Neural progenitor cell (in vitro differentiated cells): ENCODE data around the gene RNPEPL1. TPM values are rescaled to one million over a fixed set of nuclear protein-coding genes. Genes with fewer than 3 reads are reported as not detected.
"Not testable (repeated sequence)": the region's sequence is repeated elsewhere in the genome, so short reads cannot be mapped to it uniquely, and the experiment has no call there.

ENCODE experiments used
- DNase-seq: peaks from one replicate; pipeline ENCODE4 v3.0.0-alpha.2; 2016; ENCODE audit warnings: low spot score
- H2AFZ ChIP-seq: fragments of 200-600 bp; sonication (generic); replicated peaks from 2 replicates; pipeline ENCODE4 v1.6.1; 2016; ENCODE audit warnings: antibody characterized with exemption
- H3F3A ChIP-seq: fragments of 200-600 bp; sonication (generic); 2 replicates; pipeline ENCODE4 v1.6.1; 2016; ENCODE audit warnings: antibody characterized with exemption, low read depth
- H3K27ac ChIP-seq: fragments of 200-600 bp; sonication (generic); 2 replicates; pipeline ENCODE4 v1.5.1; 2016; ENCODE audit warnings: mild to moderate bottlenecking
- H3K27me3 ChIP-seq: fragments of 200-600 bp; sonication (generic); 2 replicates; pipeline ENCODE4 v1.6.1; 2016; ENCODE audit warnings: mild to moderate bottlenecking, moderate library complexity
- H3K36me3 ChIP-seq: fragments of 200-600 bp; sonication (generic); 2 replicates; pipeline ENCODE4 v1.5.1; 2016
- H3K4me1 ChIP-seq: fragments of 200-600 bp; sonication (generic); 2 replicates; pipeline ENCODE4 v1.6.1; 2016; ENCODE audit warnings: mixed run types
- H3K4me2 ChIP-seq: fragments of 200-600 bp; sonication (generic); 2 replicates; pipeline ENCODE4 v1.6.1; 2016
- H3K4me3 ChIP-seq: fragments of 200-600 bp; sonication (generic); 2 replicates; pipeline ENCODE4 v1.5.1; 2016
- H3K79me2 ChIP-seq: fragments of 200-600 bp; sonication (generic); 2 replicates; pipeline ENCODE4 v1.6.1; 2016; ENCODE audit warnings: low read depth
- H3K9ac ChIP-seq: fragments of 200-600 bp; sonication (generic); 2 replicates; pipeline ENCODE4 v1.6.1; 2016
- H3K9me3 ChIP-seq: fragments of 200-600 bp; sonication (generic); 2 replicates; pipeline ENCODE4 v1.5.1; 2016; ENCODE audit warnings: low read depth
- H4K20me1 ChIP-seq: fragments of 200-600 bp; sonication (generic); 2 replicates; pipeline ENCODE4 v1.6.1; 2016; ENCODE audit warnings: low read depth
- H3K27ac Mint-ChIP-seq: 3 replicates; pipeline ENCODE4 v1.8.0; 2021; ENCODE audit warnings: mixed read lengths
- H3K27me3 Mint-ChIP-seq: 2 replicates; pipeline ENCODE4 v1.8.0; 2022; ENCODE audit warnings: low read depth, mild to moderate bottlenecking, inconsistent platforms, moderate library complexity, mixed read lengths; ENCODE audit not compliant: insufficient read depth
- H3K36me3 Mint-ChIP-seq: 3 replicates; pipeline ENCODE4 v1.8.0; 2021; ENCODE audit warnings: mixed read lengths
- H3K4me1 Mint-ChIP-seq: 3 replicates; pipeline ENCODE4 v1.8.0; 2021; ENCODE audit warnings: mixed read lengths
- H3K4me3 Mint-ChIP-seq: 3 replicates; pipeline ENCODE4 v1.8.0; 2021; ENCODE audit warnings: mild to moderate bottlenecking, moderate library complexity, mixed read lengths
- H3K9me3 Mint-ChIP-seq: 3 replicates; pipeline ENCODE4 v1.8.0; 2020; ENCODE audit warnings: mixed read lengths
- EZH2 ChIP-seq: fragments of 200-600 bp; sonication (generic); IDR thresholded peaks from 2 replicates; pipeline ENCODE4 v1.6.1; 2017; ENCODE audit warnings: antibody characterized with exemption, mild to moderate bottlenecking, moderate library complexity
- EZH2phosphoT487 ChIP-seq: fragments of 200-600 bp; sonication (generic); IDR thresholded peaks from 2 replicates; pipeline ENCODE4 v1.6.1; 2017; ENCODE audit warnings: antibody characterized with exemption
- total RNA-seq: library from RNA; depleted of rRNA; stranded (reverse); fragments of >200 nt; gene quantifications from 2 replicates; pipeline ENCODE4 v1.2.3, GENCODE V29; 2015; ENCODE audit warnings: low replicate concordance
- TF ChIP-seq, protein P1 (sequence below): fragments of 200-600 bp; sonication (generic); IDR thresholded peaks from 2 replicates; pipeline ENCODE4 v1.5.1; 2017; ENCODE audit warnings: antibody characterized with exemption, mild to moderate bottlenecking

The RNPEPL1 gene
- total RNA-seq, 1 donor from 2014 or later = 2.7 TPM

DNA sequence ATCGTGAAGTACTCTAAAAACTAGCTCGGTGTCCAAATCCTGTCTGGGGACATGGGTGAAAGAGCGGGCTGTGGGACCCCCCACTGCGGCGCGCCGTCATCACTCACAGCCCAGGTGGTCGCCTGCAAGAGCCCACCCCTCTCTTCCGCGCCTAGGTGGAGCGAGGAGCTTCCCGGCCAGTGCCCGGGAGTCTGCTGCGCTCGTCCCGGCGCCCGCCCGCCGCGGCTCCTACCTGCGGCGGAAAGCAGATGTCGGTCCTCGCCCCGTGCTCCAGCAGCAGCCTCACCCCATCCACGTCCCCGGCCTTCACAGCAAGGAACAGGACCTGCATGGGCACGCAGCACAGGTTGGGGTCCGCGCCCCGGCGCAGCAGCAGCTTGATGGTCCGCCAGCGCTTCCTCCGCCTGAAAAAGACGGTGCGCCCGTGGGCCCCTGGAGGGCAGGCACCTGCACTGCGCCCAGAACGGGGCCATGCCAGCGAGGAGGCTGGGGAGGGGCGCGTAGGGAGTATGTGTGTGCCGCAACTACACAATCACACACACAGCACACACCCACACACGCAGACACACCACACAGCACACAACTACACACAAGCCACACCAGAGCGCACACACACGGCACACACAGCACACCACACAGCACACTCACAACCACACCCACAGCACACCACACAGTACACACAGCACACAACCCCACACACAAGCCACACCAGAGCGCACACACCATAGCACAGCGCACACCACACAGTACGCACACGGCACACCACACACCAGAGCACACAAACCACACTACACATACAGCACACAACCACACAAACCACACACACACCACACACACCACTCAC, 47.9 kb upstream of the RNPEPL1 start:
- Mint-ChIP-seq H3K27me3 (peaks cover 14% of the 10 kb centered on the region), H3K4me1 (peaks cover 9% of the 10 kb centered on the region), H3K27ac (peak overlapping the region; percentile 88), H3K4me3 (peak overlapping the region; percentile 28), H3K9me3 (peaks cover 25% of the 10 kb centered on the region), H3K36me3 (peaks cover 31% of the 10 kb centered on the region)
- Histone ChIP-seq H3K36me3 (no peaks in the 10 kb centered on the region), H3K79me2 (no peaks in the 10 kb centered on the region), H3K9ac (no peak overlapping the region), H4K20me1 (no peaks in the 10 kb centered on the region), H3K9me3 (no peaks in the 10 kb centered on the region), H3K27me3 (peaks cover 40% of the 10 kb centered on the region), H2AFZ (peak overlapping the region; percentile 36), H3K27ac (no peak overlapping the region), H3F3A (peaks cover 4% of the 10 kb centered on the region), H3K4me1 (peaks cover 7% of the 10 kb centered on the region), H3K4me3 (peak overlapping the region; percentile 43), H3K4me2 (peak overlapping the region; percentile 75)
- peak; percentile 47 for DNase-seq
- no peak for TF ChIP-seq EZH2phosphoT487
- peak; percentile 33 for TF ChIP-seq EZH2
- TF ChIP-seq, protein P1, sequence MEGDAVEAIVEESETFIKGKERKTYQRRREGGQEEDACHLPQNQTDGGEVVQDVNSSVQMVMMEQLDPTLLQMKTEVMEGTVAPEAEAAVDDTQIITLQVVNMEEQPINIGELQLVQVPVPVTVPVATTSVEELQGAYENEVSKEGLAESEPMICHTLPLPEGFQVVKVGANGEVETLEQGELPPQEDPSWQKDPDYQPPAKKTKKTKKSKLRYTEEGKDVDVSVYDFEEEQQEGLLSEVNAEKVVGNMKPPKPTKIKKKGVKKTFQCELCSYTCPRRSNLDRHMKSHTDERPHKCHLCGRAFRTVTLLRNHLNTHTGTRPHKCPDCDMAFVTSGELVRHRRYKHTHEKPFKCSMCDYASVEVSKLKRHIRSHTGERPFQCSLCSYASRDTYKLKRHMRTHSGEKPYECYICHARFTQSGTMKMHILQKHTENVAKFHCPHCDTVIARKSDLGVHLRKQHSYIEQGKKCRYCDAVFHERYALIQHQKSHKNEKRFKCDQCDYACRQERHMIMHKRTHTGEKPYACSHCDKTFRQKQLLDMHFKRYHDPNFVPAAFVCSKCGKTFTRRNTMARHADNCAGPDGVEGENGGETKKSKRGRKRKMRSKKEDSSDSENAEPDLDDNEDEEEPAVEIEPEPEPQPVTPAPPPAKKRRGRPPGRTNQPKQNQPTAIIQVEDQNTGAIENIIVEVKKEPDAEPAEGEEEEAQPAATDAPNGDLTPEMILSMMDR = no peak

DNA sequence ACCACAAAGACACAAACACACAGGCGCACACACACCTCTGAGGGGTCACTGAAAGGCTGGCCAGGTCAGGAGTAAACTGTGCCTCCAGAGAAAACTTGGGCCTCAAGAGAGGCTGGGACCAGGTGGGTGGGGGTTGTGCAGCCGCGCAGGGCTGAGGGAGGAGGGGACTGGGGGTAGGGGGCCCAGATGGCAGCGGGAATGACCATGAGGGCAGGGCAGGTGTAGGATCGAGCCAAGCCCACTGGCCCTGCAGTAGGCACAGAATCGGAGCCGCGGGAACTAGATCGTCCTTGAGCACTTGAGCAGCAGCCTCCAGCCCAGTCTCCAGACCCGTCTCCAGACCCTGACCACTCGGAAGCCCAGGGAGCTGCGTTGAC, 47.3 kb upstream of the RNPEPL1 start:
- TF ChIP-seq EZH2 = no peak
- TF ChIP-seq, protein P1 = no peak
- TF ChIP-seq EZH2phosphoT487 = no peak
- peaks cover 34% of the 10 kb centered on the region for H3K36me3 Mint-ChIP-seq
- no peak for DNase-seq

DNA sequence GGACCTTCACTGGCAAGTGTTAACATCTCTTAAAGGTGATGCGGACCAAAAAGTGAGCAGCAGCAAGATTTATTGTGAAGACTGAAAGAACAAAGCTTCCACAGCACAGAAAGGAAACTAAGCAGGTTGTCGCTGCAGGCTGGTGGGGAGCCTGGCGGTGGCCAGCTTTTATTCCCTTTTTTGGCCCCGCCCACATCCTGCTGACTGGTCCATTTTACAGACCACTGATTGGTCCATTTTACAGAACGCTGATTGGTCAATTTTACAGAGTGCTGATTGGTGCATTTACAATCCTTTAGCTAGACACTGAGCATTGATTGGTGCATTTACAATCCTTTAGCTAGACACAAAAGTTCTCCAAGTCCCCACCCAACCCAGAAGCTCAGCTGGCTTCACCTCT, 46.4 kb upstream of the RNPEPL1 start:
- not testable (repeated sequence) for H3K4me3 Mint-ChIP-seq, H3K4me2 ChIP-seq, H3F3A ChIP-seq, H3K27ac ChIP-seq, H3K9me3 ChIP-seq, H3K4me1 ChIP-seq, H3K9ac ChIP-seq, H3K79me2 ChIP-seq, H3K27ac Mint-ChIP-seq, H3K4me1 Mint-ChIP-seq, H2AFZ ChIP-seq, DNase-seq, H4K20me1 ChIP-seq, H3K4me3 ChIP-seq, H3K36me3 ChIP-seq
- peaks cover 35% of the 10 kb centered on the region for H3K27me3 ChIP-seq
- peaks cover 16% of the 10 kb centered on the region for H3K27me3 Mint-ChIP-seq
- H3K36me3 Mint-ChIP-seq = peaks cover 39% of the 10 kb centered on the region
- H3K9me3 Mint-ChIP-seq = peaks cover 34% of the 10 kb centered on the region

More for the DNA sequence above, 47.3 kb upstream of the RNPEPL1 start:
- Histone ChIP-seq H3F3A (peaks cover 4% of the 10 kb centered on the region), H3K9ac (no peak overlapping the region), H4K20me1 (no peaks in the 10 kb centered on the region), H3K27ac (no peak overlapping the region), H3K9me3 (no peaks in the 10 kb centered on the region), H2AFZ (no peak overlapping the region), H3K4me1 (peaks cover 7% of the 10 kb centered on the region), H3K79me2 (no peaks in the 10 kb centered on the region), H3K36me3 (no peaks in the 10 kb centered on the region), H3K27me3 (peaks cover 40% of the 10 kb centered on the region), H3K4me2 (no peak overlapping the region), H3K4me3 (no peak overlapping the region)
- peaks cover 29% of the 10 kb centered on the region for H3K9me3 Mint-ChIP-seq
- H3K27me3 Mint-ChIP-seq = peaks cover 16% of the 10 kb centered on the region
- peak overlapping the region; percentile 28 for H3K4me3 Mint-ChIP-seq
- peak overlapping the region; percentile 88 for H3K27ac Mint-ChIP-seq
- H3K4me1 Mint-ChIP-seq = peaks cover 9% of the 10 kb centered on the region

DNA sequence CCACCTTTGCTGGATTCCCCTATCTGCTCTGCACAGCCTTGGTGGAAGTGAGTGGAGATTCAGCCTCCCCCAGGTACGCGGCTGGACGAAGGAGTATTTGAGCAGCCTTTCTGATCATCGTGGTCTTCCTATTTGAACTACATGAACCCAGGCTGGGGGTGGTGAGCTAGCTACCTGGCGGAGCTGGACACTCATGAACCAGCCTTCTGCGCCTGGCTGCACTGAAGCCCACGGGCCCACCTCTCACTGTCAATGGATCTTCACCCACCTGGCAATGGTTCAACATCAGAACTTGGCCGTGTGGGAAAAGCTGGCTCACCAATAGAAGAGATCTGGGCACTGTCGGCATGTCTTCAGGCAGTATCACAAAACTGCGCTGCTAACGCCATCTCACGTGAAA, 45.9 kb upstream of the RNPEPL1 start:
- Histone ChIP-seq H4K20me1 (no peaks in the 10 kb centered on the region), H3K36me3 (no peaks in the 10 kb centered on the region), H3K27me3 (peaks cover 33% of the 10 kb centered on the region), H3K9me3 (no peaks in the 10 kb centered on the region), H3K27ac (no peak overlapping the region), H3K9ac (no peak overlapping the region), H3F3A (peaks cover 4% of the 10 kb centered on the region), H3K4me1 (peaks cover 7% of the 10 kb centered on the region), H2AFZ (no peak overlapping the region), H3K79me2 (no peaks in the 10 kb centered on the region), H3K4me3 (no peak overlapping the region), H3K4me2 (no peak overlapping the region)
- peaks cover 16% of the 10 kb centered on the region for H3K27me3 Mint-ChIP-seq
- H3K4me1 Mint-ChIP-seq = peaks cover 9% of the 10 kb centered on the region
- TF ChIP-seq, protein P1 = no peak
- TF ChIP-seq EZH2phosphoT487 (no peak), EZH2 (no peak)
- H3K27ac Mint-ChIP-seq = no peak overlapping the region
- peaks cover 39% of the 10 kb centered on the region for H3K9me3 Mint-ChIP-seq
- DNase-seq = no peak
- H3K36me3 Mint-ChIP-seq = peaks cover 43% of the 10 kb centered on the region
- H3K4me3 Mint-ChIP-seq = no peak overlapping the region
